ENCODE results near the gene KISS1R.
"Not testable (repeated sequence)": the region's sequence is repeated elsewhere in the genome, so short reads cannot be mapped to it uniquely, and the experiment has no call there.

Gene KISS1R

GRCh38 chr19:882871-883497, 34.1 kb upstream of the KISS1R start:
- DNase-seq (ENCODE audit: low spot score), result no peak

- no peak for DNase-seq (ENCODE audit: low spot score)
These were observed 33.4 kb upstream of the KISS1R start for GRCh38 chr19:883661-884211.

- no peak for DNase-seq (ENCODE audit: low spot score)
These were observed 32.5 kb upstream of the KISS1R start for GRCh38 chr19:884420-885211.

GRCh38 chr19:885536-886224, 31.5 kb upstream of the KISS1R start:
- no peak for DNase-seq (ENCODE audit: low spot score)

- DNase-seq (ENCODE audit: low spot score), result no peak
These were observed 30.1 kb upstream of the KISS1R start for GRCh38 chr19:887072-887471.

- DNase-seq (ENCODE audit: low spot score), result no peak
These were observed 29.5 kb upstream of the KISS1R start for GRCh38 chr19:887599-887998.

- no peak for DNase-seq (ENCODE audit: low spot score)
These were observed 28.4 kb upstream of the KISS1R start for GRCh38 chr19:888581-889385.

- DNase-seq (ENCODE audit: low spot score), result no peak
These were observed 27.4 kb upstream of the KISS1R start for GRCh38 chr19:889662-890295.

GRCh38 chr19:890831-891230, 26.3 kb upstream of the KISS1R start:
- no peak for DNase-seq (ENCODE audit: low spot score)

- not testable (repeated sequence) for DNase-seq (ENCODE audit: low spot score)
These were observed 25.5 kb upstream of the KISS1R start for GRCh38 chr19:891421-892200.

- no peak for DNase-seq (ENCODE audit: low spot score)
These were observed 24.8 kb upstream of the KISS1R start for GRCh38 chr19:892243-892893.

- DNase-seq (ENCODE audit: low spot score), result peak; percentile 91
These were observed 24.0 kb upstream of the KISS1R start, which contains the start of the genes MED16 and RNU6-9 for GRCh38 chr19:892894-893689. MED16 (minus strand) TSS chr19:893187; CDS start chr19:891131, 2,056 bp downstream. RNU6-9 (plus strand) TSS chr19:893484.

GRCh38 chr19:896434-896833, 20.7 kb upstream of the KISS1R start:
- DNase-seq (ENCODE audit: low spot score), result no peak

GRCh38 chr19:896999-897398, 20.1 kb upstream of the KISS1R start:
- DNase-seq (ENCODE audit: low spot score), result no peak

GRCh38 chr19:897442-898039, 19.6 kb upstream of the KISS1R start:
- DNase-seq (ENCODE audit: low spot score), result no peak

GRCh38 chr19:898663-899062, 18.5 kb upstream of the KISS1R start:
- DNase-seq (ENCODE audit: low spot score), result no peak

- no peak for DNase-seq (ENCODE audit: low spot score)
These were observed 17.6 kb upstream of the KISS1R start for GRCh38 chr19:899336-900042.

- no peak for DNase-seq (ENCODE audit: low spot score)
These were observed 17.2 kb upstream of the KISS1R start for GRCh38 chr19:900043-900301.

Data from CD4-positive, alpha-beta T cell treated with Interleukin-6 at 100 ng/mL for 8 hours (primary cell).